Stimulated activated CD4-positive, alpha-beta T cell treated with anti-CD3 and anti-CD28 coated beads, Interleukin-4, amount 100 ng/mL, for 24 hours (primary cell): ENCODE data around the gene ASCL2.
"Not testable (repeated sequence)": the region's sequence is repeated elsewhere in the genome, so short reads cannot be mapped to it uniquely, and the experiment has no call there.

ENCODE experiments used
- DNase-seq: peaks from one replicate; pipeline ENCODE4 v3.0.0-alpha.2; 2020

ASCL2 gene

DNA sequence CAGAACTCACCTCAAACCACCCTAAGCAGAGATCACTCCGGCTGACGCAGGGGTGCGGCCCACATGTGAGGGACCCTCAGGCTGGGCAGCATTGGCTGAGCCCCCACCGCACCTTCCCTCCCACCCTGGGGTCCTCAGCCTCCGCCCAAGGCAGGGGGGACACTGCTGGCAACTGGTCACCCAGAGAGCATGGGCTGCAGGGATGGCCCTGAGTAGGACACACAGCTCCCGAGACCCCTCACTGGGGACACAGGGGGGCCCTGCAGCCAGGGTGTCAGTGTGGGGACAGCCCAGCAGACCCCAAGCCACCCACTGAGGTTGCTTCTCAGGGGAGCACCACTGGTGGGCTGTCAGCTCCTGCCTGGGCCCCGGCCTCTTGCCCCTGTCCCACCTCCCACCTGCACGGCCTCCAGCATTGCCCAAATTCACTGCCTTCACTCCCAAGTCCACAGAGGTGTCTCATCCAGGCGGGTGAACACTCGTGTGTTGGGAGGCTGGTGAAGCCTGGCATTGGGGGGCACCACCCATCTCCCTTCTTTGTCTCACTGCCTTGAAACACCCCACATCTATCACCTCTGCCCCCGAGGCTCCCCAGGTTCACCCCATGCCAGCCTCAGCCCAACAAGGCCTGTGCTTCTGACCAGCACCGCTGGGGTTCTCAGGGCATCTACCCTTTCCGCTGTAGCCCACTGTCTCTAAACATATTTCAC lies 26.7 kb upstream of the ASCL2 start:
- DNase-seq: no peak

DNA sequence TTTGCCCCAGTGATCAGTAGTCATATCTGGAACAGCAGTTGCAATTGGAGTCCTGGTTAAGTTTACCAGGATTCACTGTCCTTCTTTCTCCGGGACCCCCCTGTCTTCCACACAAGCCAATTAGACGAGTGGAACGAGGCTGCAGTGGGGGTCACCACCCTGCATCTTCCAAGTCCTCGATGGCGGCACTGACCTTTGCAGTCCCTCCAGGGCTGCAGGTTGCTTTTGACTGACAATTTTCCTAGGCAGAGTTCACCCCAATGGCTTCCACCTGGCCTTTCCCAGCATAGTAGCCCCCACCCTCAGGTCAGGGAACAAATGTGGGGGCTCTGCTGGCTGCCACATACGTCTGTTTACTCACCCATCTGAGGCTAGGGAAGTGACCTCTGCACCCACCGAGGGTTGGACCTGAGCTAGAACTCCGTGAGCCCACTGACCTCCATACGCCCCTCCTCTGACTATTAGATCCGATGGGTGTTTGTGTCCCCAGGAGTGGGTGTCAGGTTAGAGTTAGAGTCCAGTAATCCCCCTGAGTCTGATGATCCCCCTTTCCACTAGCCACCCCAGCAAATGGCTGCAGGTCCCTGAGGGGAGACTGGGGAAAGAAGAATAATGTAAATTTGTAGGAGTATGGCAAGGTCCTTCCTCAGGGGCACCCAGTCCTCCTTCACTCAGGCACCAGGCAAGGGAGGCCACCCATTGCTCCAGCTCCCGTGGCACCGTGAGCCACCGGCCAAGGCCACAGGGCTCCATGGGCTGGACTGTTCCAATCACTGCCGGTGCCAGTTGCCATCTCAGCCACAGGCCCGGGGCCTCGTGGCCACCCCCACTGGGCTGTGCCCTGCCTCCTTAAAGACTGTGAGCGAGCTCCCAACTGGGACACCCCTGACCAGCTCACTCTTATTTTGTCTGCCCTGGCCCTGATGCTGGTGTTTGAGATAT lies 25.9 kb upstream of the ASCL2 start:
- DNase-seq: no peak

DNA sequence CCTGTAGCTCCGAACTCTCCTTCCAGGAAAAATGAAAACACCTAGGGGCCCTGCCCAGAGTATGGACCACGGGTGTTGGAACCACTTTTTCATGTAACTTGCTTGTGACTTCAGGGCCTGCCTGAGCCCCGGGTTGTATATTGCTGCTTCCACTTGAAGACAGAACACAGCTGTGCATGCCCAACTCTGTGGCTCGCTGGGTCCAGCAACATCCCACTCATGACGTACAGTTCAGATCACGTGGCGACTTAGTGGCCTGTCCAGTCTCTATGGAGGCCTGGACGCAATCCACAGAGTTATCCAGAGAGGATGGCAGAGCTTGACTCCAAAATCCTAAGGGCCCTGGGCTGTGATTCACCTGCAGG lies 24.5 kb upstream of the ASCL2 start:
- no peak for DNase-seq

DNA sequence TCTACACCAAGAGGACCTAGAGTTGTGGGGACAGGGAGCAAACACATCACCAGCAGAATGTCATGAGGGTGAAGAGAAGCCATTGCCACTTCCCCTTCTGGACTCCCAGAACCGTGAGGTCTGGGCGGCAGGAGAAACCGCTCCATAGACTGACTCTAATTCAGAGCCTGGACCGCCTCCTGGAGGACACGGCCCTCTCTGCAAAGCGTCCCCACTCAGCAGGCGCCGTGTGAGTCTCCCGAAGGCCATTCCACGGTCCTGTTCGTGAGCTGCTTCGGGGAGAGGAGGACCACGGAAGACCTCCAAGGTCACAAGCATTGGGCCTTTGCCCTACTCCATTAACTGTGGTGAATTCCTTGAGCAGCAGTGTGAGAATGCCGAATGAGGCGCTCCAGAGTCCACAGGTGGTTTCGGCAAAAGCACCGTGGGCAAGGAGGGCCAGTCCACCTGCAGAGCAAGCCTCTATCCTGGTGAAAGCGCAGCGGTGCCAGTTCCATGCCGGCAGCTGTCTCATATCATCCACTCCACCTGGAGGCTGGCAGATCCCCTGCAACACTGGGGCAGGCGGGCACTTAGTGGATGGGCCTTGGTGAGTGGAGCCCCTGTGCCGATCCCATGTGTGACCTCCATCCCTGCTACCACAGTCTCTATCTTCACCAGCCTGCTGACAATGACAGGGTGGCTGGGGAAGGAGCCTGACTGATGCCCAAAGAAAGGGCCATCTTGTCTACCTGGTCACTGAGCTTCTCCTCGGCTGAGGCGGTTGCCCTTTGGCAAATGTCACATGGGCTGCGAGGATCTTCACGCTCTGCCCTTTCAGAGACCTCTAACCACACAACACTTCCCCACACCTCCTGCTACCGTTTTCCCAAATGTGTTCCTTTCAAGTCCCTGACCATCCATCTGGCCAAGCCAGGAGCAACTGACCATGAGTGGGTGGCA lies 23.9 kb upstream of the ASCL2 start:
- DNase-seq: no peak

DNA sequence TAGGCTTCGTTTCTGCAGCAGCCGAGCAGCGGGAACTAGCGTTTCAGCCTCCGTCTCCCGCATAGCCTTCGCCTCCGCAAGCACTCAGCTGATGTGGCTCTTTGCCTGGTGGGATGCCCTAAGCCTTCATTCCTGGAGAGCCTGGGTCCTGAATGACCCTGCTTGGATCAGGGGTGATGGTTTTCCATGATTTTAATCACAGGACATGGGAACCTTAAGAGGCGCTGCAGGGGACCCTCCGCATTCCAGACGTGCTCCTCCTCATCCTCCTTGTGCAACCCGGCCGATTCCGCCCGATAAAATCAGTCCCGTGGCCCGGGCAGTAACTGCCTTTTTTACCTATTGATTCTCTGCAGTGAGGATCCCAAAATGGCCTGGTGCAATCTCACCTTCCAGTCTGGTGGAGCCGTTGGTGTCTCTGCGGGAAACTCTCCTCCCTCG lies 23.2 kb upstream of the ASCL2 start:
- no peak for DNase-seq

DNA sequence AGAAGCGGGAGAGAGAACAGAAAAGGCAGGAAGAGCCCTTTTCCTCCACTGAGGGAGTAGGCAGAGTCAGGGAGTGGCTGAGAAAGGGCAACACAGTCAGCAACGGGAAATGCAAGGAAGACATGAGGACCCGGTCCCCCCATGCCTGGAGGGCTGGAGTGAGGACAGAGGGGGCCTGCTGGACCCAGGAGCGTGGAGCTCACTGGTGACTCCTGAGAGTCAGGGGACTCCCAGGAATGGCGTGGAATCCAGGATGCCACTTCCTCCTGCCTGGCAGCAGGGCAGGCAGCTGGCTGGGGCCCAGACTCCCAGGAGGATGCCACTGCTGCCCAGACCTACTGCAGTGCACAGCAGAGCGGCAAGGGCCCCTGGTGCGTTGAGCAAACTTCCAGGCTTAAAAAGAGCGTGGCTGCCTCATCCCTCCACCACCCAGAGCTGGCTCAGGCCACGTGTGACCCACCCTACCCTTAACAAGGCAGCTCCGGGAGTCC lies 20.0 kb upstream of the ASCL2 start:
- DNase-seq: peak; percentile 0

DNA sequence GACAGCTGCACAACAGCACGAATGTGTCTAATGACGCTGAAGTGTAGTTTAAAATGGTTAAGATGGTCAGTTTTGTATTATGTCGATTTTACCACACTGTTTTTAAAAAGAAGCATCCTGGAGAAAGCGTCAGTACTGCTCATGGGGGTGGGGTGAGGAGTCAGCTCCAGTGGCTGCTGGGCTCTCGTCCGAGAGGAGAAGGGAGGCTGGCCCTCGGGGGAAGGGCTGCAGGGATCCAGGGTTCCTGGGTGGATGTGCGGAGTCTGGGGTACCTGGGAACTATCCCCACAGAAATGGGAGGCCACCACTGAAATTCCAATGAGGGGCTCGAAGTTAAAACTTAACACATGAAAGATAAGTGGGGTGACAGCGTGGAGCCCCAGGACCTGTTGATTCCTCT lies 19.5 kb upstream of the ASCL2 start:
- no peak for DNase-seq

DNA sequence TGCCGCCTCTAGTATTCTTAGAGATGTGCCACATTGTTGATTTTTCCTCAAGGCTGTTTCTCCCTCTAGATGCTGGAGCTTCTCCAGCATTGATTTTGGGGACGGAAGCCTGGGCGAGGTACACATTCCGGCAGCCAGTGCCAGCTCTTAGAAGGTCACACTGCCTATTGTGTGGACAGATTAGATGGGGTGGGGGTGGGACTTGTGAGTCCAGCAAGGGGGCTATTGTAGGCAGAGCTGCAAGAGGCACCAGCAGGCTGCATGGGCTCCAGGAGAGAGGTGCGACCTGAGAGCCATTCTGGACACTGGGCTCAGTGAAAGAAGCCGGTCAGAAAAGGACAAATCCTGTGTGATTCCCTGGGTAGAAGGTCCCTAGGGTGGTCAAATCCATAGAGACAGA lies 19.0 kb upstream of the ASCL2 start:
- peak; percentile 1 for DNase-seq

DNA sequence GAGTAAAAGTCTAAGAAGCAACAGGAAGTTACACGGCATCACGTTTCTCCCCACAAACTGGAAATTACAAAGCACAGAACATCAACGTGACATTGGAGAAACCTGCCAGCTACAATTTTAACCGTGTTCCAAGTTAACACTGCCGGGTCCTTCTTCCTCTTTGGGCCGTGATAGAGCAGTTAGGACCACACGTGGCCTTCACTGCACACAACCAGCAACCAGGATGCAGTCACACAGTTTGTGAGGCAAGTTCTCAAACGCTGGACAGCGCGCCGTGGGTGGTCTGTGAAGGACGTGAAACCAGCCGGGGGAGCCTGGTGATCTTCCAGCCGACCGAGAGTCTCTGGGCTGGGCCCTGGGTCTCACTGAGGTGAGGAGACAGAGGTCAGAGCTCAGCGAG lies 16.7 kb upstream of the ASCL2 start:
- DNase-seq: peak; percentile 1

DNA sequence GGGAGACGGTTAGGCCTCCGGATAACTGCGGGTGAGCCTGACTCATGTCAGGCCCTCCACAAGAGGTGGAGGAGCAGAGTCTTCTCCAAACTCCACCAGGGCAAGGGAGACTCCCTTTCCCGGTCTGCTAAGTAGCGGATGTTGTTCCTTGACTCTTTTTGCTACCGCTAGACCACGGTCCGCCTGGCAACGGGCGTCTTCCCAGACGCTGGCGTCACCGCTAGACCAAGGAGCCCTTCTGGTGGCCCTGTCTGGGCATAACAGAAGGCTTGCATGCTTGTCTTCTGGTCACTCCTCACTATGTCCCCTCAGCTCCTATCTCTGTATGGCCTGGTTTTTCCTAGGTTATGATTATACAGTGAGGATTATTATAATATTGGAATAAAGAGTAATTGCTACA lies 16.0 kb upstream of the ASCL2 start:
- DNase-seq: not testable (repeated sequence)

DNA sequence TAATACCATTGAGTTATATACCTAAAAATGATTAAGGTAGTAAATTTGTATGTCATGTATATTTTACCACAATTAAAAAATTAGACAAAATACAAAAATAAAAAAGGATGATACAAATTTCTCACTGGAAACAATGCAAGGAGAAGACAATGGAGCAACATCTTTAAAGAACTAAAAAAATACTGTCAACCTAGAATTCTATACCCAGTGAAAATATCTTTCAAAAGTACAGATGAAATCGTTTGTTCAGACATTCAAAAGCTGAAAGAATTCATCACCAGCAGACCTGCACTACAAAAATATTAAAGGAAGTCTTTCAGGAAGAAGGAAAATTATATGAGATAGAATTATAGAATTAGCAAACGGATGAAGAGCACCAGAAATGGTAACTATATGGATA lies 9.8 kb upstream of the ASCL2 start:
- DNase-seq: no peak

DNA sequence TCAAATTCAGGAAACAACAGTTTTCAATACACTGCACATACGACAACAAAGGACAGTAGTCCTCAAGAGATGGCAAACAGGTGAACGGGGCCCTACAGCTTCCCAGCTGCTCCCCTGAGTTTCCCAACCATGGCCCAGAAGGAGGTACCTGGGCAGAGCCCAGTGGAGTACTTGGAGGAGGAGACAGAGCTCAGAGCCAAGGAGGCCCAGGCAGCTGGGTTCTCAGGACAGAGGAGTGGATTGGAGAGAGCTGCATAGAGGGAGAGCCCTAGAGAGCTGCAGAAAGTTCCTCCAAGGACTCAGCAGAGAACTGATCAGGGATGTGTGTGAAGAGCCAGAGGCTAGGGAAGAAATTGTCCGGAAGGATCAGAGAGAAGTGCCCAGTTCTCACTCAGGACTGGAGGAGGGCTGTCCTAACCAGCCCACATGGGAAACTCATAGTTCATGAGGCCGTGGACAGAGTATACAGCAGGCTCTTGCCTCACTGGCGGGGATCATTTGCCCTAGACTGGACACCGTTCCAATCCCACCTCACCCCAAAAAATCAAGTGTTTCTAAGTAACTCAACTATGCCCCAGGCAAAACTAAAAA lies 7.6 kb upstream of the ASCL2 start:
- DNase-seq: no peak

DNA sequence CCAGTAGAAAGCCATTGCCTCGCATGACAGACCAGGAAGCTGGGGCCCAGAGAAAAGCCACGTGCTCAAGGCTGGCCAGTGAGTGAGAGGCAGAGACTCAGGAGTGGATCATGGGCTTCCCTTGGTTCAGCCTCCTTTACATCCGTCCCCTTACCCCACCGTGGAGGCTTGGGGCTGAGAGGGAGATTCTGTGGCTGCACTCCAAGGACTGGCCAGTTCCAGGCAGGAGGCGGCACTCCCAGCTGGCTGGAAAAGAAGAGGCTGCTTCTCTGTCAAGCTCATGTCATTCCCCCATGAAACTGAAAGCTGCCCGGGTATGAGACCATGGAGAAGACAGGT lies 6.6 kb upstream of the ASCL2 start:
- DNase-seq: no peak

DNA sequence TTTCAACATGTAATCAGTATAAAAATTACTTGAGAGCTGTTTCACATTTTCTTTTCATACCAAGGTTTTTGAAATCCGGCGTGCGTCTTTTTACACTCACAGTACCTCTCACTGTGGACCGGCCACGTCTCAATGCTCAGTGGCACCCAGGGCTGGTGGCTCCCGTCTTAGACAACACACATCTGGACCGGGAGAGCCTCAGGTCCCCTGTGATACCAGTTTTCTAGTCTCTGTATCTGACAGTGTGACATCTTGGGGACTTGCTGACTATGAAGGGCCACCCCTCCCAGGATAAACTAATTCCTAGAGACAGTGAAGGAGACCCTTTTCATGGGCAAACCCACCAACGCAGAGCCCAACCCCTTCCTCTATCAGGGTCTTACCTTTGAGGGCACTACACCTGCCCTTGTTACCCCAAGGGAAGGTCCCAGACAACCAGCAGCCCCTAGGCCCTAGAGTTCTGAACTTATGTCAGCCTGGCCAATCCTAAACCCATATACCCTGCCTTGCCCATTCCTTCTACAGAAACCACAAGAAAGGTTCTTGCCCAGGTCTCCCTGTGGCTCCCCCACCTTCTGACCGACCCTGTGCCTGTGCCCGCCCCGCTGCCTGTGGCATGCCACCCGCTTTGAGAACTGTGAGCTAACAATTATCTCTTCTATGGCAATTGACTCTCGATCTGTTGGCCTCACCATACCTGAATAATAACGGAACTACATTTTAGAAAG lies 6.1 kb upstream of the ASCL2 start:
- DNase-seq: no peak

DNA sequence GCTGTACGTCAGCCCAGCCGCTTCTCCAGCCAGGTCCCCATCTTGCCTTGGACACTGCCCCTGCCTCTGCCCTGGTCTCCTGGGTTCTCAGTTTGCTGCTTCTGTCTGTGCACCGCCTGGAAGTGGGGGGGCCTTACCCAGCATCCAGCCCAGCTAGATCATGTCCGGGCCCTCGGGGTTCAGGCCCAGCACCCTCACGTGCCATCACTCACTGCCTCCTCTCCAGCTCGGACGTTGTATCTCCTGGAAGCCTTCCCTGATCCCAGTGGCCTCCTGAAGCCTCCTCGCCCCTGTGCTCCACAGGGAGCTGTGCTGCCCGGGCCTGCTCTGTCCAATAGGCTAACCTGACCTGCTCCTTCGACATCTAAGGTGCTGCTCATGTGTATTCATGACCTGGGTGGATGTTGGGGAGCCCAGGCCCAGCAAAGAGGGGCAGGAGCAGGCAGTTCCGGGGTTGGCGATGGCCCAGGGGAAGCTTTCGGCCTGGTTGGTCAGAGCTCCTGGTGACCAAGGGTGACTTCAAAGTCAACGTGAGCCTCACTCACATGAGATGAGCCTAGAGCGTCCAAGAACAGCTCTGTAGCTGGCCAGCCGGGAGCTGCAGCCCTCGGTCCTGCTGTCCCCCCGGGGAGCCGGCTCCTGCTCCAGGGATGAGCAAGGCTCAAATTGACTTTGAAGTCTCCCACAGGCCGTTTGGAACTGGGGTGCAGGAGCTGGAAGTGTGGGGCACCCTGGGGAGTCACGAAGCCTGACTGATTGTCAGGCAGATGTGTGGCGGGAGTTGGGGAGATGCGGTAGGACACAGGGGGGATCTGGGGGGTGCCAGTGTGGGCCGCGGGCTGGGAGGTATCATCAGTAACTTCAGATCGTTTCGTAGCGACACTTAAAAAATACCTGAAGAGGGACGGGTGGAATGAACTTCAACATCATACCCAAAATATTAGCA lies 5.2 kb upstream of the ASCL2 start:
- no peak for DNase-seq

DNA sequence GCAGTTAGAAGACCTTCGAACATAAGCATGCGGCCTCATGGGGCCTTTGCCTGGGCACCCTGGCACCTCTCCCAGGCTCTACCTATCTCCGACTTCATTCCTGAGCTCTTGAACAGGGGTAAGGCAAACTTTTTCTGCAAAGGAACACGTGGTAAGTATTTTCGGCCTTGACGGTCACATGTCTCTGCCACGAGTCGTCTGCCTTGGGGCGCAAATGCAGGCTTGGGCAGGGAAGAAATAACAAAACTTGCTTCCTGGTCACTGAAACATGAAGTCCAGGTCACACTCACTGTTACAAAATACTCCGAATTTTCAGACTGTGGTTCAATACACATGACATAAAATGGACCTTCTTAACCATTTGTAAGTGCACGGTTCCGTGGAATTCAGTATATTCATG lies 3.4 kb upstream of the ASCL2 start:
- no peak for DNase-seq

DNA sequence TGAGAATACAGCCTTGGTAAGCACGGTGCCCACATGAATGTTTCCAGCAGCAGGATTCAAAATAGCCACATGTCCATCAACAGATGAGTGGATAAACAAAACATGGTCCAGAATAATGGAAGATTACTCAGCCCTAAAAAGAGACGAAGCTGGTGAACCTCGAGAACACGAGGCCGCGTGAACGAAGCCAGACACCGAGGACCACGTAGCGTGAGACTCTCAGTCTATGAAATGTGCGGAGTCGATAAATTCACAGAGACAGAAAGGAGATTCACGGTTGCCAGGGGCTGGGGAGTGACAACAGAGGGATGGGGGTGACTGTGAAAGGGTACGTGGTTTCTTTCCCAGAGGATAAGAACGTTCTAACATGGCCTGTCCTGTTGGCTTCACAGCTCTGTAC lies 2.9 kb upstream of the ASCL2 start:
- DNase-seq: no peak

DNA sequence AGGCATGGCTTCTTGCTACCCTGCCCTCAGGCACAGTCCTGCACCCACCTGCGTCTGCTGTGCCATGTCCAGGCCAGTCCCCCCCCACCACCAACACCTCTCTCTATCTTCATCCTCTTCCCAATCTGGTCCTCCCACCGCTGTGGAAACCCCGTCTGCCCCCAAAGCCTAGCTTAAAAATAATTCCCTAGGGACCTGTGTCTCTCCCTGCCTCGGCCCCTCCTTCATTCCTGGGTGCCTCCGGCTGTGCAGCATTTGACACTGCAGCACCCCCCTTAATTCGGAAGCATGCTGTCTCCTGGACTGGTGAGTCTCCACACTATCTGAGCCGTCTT lies 2.5 kb upstream of the ASCL2 start:
- no peak for DNase-seq

DNA sequence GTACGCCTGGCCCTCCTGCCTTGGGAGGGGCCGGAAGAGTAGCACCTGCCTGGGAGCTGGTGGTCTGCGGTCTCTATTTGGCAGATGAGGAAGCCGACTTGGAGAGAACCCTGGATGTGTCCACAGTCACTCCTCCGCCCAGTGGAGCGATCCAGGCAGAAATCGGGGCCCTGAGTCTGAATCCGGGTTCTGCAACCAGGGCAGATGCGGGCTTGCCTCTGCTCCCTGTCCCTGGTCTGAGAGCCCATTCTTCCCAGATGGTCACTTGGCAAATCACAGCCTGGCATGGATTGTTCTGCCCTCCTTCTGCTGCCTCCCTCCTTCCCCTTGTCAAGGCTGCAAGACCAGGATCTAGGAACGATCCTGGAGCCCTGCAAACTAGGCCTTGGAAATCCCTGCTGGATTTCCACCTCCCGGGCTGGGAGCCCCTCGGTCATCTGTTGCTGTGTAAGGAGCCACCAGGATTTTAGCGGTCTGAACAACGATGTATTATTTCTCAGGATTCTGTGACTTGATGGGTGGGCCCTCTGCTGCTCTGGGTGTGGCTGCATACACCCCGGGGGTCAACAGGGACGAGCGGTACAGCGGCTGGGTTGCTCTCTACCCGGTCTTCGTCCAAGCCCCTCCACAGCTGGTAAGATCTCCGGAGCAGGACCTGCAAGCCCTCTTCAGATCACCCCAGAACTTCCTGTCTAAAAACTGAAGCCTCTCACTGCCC lies 2.0 kb upstream of the ASCL2 start:
- no peak for DNase-seq
